Spinal cord (tissue), 10 donors: Measurements from ENCODE around the gene ANKRD2. TPM values are rescaled to one million over a fixed set of nuclear protein-coding genes. Genes with fewer than 3 reads are reported as not detected.
"Not testable (repeated sequence)": the region's sequence is repeated elsewhere in the genome, so short reads cannot be mapped to it uniquely, and the experiment has no call there.

Source experiments
- DNase-seq, 6 donors: peaks; one replicate each; pipeline versions ENCODE4 v3.0.0 to v3.0.0-alpha.2; 2013 to 2015; ENCODE audit warnings: low spot score in 6 of 6, low read depth in 4 of 6
- H3K27ac ChIP-seq: one replicate; pipeline ENCODE4 v1.5.1; 2013; ENCODE audit warnings: low read depth, low read length, control low read depth
- H3K27me3 ChIP-seq: one replicate; pipeline ENCODE4 v1.6.1; 2013; ENCODE audit warnings: low read length; ENCODE audit not compliant: control insufficient read depth, insufficient read depth
- H3K36me3 ChIP-seq: one replicate; pipeline ENCODE4 v1.6.1; 2013; ENCODE audit warnings: low read length; ENCODE audit not compliant: control insufficient read depth, insufficient read depth
- H3K4me1 ChIP-seq: one replicate; pipeline ENCODE4 v1.6.1; 2013; ENCODE audit warnings: low read length; ENCODE audit not compliant: control insufficient read depth, insufficient read depth
- H3K4me3 ChIP-seq: one replicate; pipeline ENCODE4 v1.5.1; 2013; ENCODE audit warnings: low read depth, low read length, control low read depth
- H3K9me3 ChIP-seq: one replicate; pipeline ENCODE4 v1.6.1; 2013; ENCODE audit warnings: low read length; ENCODE audit not compliant: control insufficient read depth, insufficient read depth
- WGBS: methylation state at CpG from one replicate; pipeline ENCODE4 v1.1.5; 2013; ENCODE audit warnings: missing lambda C conversion rate; ENCODE audit not compliant: insufficient coverage; 5-methylcytosine and 5-hydroxymethylcytosine counted together
- polyA plus RNA-seq, 2 donors: library from polyadenylated mRNA; unstranded; fragments of 120-200 nt; gene quantifications; one replicate each; pipeline ENCODE4 v1.2.1, GENCODE V29; 2013; ENCODE audit not compliant: insufficient read length in 2 of 2
- total RNA-seq, 2 donors: library from RNA; depleted of rRNA in 1 of 2; stranded (reverse); fragments of 120-200 nt in 1 of 2; fragments of >200 nt in 1 of 2; gene quantifications; one replicate each; pipeline versions ENCODE4 v1.2.3 to v1.2.4, GENCODE V29; 2013 to 2014
- donor health status: healthy.

ANKRD2 gene
- total and polyA plus RNA-seq, 4 donors, result 0.44 to 1.4 (median 0.80) TPM

DNA sequence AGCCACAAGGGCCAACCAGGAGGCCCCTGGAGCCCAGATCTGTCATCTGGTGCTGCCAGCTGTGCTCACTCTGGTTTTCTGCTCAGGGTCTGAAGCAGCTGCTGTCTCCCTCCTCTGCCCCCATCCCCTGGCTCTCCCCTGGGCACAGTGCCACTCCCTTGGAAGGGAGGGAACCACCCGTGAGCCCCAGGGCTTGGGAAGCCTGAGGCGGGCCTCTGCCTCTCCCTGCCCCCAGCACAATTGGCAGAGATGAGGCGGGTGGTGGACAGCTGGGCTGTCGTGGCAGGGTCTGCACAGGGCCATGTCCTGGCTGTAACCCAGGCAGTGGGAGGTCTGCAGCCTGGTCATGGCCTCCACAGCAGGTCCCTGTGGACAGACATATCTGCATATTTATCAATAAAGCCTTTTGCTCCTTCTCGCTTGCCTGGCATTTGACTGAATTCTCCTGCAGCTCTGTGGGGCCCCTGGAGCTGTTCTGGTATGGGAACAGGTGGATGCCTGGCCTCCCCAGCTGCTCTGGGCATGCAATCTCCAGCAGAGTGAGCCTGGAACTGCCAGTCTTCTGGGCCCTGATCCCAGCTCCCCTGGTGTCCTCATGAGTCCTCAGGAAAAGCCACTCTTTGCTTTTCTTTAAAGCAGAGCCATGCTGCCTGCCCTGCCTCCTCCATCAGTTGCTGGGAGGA lies 1.6 kb upstream of the ANKRD2 start:
- WGBS, result 66% methylated on average over 5 of the region's 5 CpGs
- Histone ChIP-seq H3K27ac (no peak overlapping the region), H3K27me3 (no peaks in the 10 kb centered on the region), H3K4me1 (peaks cover 32% of the 10 kb centered on the region), H3K4me3 (no peak overlapping the region), H3K9me3 (no peaks in the 10 kb centered on the region), H3K36me3 (peaks cover 31% of the 10 kb centered on the region)
- peak in 1 of 6 donors; percentile 17 for DNase-seq

DNA sequence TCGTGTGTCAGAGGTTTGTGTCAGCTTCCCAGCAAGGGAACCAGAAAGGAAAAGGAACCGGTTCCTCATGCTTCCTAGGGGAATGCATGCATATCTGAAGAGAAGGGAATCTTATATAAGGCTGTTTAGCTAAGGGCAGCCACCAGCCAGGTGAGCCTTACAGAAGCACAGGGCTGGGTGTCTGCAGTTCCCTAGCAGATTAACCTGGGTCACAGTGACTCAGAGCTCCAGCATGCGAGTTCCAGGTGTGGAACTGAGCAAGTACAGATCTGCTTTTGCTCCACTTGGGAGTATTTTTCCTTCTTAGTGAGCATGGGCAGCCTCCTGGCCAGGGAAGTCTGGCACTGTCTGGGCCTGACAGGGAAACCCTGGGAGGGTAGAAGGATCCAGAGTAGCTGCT lies 957 bp upstream of the ANKRD2 start:
- H3K27me3 ChIP-seq, result no peaks in the 10 kb centered on the region
- DNase-seq, result no peak
- H3K9me3 ChIP-seq, result no peaks in the 10 kb centered on the region
- peaks cover 32% of the 10 kb centered on the region for H3K4me1 ChIP-seq
- no peak overlapping the region for H3K27ac ChIP-seq
- no peak overlapping the region for H3K4me3 ChIP-seq
- WGBS, result 75% methylated on average over 2 of the region's 3 CpGs
- peaks cover 31% of the 10 kb centered on the region for H3K36me3 ChIP-seq

DNA sequence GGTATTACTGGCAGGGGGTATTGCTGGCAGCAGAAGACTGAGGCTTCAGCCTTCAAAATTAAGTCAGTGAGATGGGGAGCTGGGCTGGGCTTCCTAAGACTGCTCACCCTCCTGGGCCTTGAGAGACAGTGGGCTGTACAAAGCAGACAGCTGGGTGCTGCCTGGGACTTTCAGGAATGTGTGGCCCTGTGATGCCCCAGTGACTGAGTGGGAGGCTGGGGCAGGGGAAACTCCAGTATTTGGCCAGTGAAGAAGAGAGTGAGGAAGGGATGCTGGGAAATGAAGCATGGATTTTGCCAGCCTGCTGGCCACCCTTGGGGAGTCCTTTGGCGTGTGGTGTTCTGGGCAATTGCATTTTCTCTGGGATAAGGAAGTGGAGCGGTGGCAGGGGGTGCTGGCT lies 442 bp downstream of the ANKRD2 start:
- Histone ChIP-seq H3K36me3 (peaks cover 29% of the 10 kb centered on the region), H3K9me3 (no peaks in the 10 kb centered on the region), H3K4me3 (no peak overlapping the region), H3K27ac (no peak overlapping the region), H3K4me1 (peaks cover 32% of the 10 kb centered on the region), H3K27me3 (no peaks in the 10 kb centered on the region)
- 91% methylated on average over 2 of the region's 2 CpGs for WGBS
- DNase-seq, result no peak

DNA sequence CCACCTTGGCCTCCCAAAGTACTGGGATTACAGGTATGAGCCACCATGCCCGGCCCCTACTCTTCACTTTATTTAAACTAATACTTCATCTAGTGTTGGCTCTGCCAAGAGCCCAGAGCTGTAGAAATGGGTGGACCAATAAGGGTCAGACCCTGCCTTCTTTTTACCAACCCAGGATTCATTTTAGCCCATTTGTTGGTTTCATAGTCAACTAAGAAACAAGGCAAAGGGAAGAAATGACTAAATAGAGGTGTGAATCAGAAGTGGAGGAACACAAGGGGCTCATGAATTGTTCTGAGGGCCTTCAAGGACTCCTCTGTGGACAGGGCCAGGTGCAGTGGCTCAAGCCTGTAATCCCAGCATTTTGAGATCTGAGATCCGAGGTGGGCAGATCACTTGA lies 1.1 kb downstream of the ANKRD2 start:
- DNase-seq, result no peak
- H3K36me3 ChIP-seq, result peaks cover 24% of the 10 kb centered on the region
- H3K9me3 ChIP-seq, result no peaks in the 10 kb centered on the region
- no peak overlapping the region for H3K27ac ChIP-seq
- no peak overlapping the region for H3K4me3 ChIP-seq
- H3K27me3 ChIP-seq, result no peaks in the 10 kb centered on the region
- H3K4me1 ChIP-seq, result peaks cover 32% of the 10 kb centered on the region
- no CpG with 5 or more reads among the region's 2 CpGs for WGBS

DNA sequence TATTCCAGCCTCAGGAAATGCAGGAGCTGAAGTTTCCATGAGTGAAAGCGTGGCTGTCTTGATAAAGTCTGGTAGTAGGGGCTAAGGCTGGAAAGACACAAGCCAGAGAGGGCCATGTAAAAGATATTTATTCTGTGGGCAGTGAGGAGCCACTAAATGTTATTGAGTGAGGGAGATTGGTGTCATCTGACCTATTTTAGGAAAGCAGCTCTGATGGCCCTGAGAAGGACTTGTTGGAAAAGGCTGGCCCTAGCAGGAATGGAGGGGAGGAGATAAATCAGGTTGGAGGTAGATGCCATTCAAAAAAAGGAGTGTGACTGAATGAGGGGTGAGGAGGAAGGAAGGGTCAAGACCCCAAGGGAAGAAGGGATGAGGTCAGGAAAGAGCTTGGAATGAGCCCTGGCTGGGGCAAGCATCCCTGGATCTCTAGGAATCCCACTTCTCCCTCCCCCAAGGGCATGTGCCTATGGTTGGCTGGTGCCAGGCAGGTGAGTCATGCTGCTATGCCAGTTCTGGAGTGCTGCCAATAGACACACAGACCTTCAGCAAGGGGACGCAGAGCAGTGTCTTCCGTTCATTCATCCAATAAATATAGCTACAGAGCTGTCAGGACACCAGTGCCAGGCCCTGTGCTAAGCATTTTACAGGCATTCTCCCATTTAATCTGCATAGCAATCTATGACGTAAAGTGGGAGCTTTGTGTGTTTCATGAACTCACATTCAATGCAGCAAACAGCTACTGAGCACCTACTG lies 2.0 kb downstream of the ANKRD2 start:
- WGBS, result 50% methylated on average over 2 of the region's 4 CpGs
- Histone ChIP-seq H3K4me3 (no peak overlapping the region), H3K36me3 (peaks cover 19% of the 10 kb centered on the region), H3K4me1 (peaks cover 32% of the 10 kb centered on the region), H3K9me3 (no peaks in the 10 kb centered on the region), H3K27me3 (no peaks in the 10 kb centered on the region), H3K27ac (no peak overlapping the region)
- DNase-seq, result peak in 1 of 6 donors; percentile 26

DNA sequence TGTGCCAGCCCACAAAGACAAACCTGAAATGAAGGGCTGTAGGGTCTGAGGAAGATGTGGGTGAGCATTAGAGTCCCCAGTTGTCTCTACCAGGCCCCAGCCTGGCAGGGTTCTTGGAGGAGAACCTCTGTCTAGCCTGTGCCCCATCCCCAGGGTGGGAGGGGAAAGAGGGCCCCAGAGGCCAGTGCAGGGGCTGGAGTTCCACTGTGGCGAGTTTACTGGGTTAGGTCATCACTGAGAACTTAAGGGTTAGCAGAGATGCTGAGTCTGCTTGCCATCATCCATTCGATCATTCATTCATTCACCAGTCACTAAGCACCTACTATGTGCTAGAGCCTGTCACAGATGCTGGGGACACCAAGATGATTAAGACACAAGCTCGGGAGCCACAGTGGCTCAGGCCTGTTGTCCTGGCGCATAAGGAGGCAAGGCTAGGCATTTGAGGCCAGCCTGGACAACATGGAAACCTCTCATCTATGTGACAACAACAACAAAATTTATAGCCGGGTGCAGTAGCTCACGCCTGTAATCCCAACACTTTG lies 2.6 kb downstream of the ANKRD2 start:
- no peak overlapping the region for H3K4me3 ChIP-seq
- no peaks in the 10 kb centered on the region for H3K27me3 ChIP-seq
- H3K9me3 ChIP-seq, result no peaks in the 10 kb centered on the region
- H3K4me1 ChIP-seq, result peaks cover 32% of the 10 kb centered on the region
- peaks cover 15% of the 10 kb centered on the region for H3K36me3 ChIP-seq
- WGBS, result 82% methylated on average over 6 of the region's 6 CpGs
- no peak overlapping the region for H3K27ac ChIP-seq
- DNase-seq, result no peak

DNA sequence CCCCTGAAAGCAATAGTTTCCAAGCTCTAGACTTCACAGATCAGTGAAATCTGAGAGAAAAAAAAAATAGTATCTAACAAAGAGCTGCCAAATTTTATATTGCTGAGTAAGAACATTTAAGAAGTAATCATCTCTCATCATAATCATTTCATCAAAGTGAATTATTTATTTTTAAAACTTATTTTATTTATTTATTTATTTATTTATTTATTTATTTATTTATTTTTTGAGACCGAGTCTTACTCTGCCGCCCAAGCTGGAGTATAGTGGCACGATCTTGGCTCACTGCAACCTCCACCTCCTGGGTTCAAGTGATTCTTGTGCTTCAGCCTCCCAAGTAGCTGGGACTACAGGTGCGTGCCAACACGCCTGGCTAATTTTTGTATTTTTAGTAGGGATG lies 3.9 kb downstream of the ANKRD2 start:
- H3K4me1 ChIP-seq, result peaks cover 20% of the 10 kb centered on the region
- 27% methylated on average over 3 of the region's 5 CpGs for WGBS
- not testable (repeated sequence) for H3K27ac ChIP-seq, H3K27me3 ChIP-seq, H3K9me3 ChIP-seq, DNase-seq, H3K4me3 ChIP-seq, H3K36me3 ChIP-seq

DNA sequence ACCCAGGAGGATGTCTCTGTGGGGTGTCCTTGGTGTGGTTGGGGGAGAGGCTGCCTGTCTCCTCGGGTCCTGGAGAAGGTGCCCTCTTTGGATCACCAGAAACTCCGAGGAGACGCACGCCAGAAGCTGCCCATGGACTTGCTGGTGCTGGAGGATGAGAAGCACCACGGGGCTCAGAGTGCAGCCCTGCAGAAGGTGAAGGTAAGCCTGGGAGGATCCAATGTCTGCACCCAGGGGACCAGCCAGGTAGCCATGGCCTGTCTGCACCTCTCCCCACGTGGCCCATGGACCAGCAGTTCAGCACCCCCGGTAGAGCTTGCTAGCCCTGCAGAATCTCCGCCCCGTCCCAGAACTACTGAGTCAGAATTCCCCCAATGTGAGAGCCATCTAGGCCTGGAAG lies 5.1 kb downstream of the ANKRD2 start:
- peaks cover 8% of the 10 kb centered on the region for H3K4me1 ChIP-seq
- WGBS, result 64% methylated on average over 6 of the region's 9 CpGs
- no peak for DNase-seq
- no peaks in the 10 kb centered on the region for H3K27me3 ChIP-seq
- H3K9me3 ChIP-seq, result no peaks in the 10 kb centered on the region
- H3K36me3 ChIP-seq, result peaks cover under 1% of the 10 kb centered on the region
- no peak overlapping the region for H3K4me3 ChIP-seq
- H3K27ac ChIP-seq, result no peak overlapping the region

DNA sequence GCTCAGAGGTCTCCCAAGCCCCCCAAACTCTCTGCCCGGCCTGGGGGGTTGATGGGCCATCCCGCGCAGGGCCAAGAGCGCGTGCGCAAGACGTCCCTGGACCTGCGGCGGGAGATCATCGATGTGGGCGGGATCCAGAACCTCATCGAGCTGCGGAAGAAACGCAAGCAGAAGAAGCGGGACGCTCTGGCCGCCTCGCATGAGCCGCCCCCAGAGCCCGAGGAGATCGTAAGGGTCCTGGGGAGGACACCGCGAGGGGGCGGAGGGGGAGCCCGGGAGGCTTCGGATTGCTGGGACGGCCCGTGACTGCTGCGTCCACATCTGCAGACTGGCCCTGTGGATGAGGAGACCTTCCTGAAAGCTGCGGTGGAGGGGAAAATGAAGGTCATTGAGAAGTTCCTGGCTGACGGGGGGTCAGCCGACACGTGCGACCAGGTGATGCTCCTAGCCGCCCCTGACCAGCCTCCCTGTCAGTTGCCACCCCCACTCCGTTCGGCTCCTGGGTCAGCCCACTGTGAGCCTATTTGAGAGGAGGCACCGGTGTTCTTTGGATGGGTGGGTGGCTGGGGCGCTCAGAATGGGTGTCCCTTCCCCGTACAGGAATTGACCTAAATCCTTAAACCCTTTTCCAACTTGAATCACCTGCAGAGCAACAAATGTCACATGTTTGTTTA lies 5.7 kb downstream of the ANKRD2 start:
- Histone ChIP-seq H3K4me1 (peaks cover 5% of the 10 kb centered on the region), H3K36me3 (no peaks in the 10 kb centered on the region), H3K27me3 (no peaks in the 10 kb centered on the region), H3K4me3 (no peak overlapping the region), H3K9me3 (no peaks in the 10 kb centered on the region), H3K27ac (no peak overlapping the region)
- peak in 1 of 6 donors; percentile 12 for DNase-seq
- 56% methylated on average over 35 of the region's 40 CpGs for WGBS
